Measurements from ENCODE around the gene TSPAN15.

GRCh38 chr10:69506487-69506833, 55.2 kb downstream of the TSPAN15 start:
- TF ChIP-seq, protein P1, sequence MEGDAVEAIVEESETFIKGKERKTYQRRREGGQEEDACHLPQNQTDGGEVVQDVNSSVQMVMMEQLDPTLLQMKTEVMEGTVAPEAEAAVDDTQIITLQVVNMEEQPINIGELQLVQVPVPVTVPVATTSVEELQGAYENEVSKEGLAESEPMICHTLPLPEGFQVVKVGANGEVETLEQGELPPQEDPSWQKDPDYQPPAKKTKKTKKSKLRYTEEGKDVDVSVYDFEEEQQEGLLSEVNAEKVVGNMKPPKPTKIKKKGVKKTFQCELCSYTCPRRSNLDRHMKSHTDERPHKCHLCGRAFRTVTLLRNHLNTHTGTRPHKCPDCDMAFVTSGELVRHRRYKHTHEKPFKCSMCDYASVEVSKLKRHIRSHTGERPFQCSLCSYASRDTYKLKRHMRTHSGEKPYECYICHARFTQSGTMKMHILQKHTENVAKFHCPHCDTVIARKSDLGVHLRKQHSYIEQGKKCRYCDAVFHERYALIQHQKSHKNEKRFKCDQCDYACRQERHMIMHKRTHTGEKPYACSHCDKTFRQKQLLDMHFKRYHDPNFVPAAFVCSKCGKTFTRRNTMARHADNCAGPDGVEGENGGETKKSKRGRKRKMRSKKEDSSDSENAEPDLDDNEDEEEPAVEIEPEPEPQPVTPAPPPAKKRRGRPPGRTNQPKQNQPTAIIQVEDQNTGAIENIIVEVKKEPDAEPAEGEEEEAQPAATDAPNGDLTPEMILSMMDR (conservative IDR thresholded peaks at IDR 0.05 in 1 of 2, IDR thresholded peaks at IDR 0.05 in 1 of 2; ENCODE audit: low read depth in 1 of 2, low read length in 2 of 2): no peak
- no peak for TF ChIP-seq EZH2 (IDR thresholded peaks at IDR 0.05; ENCODE audit: low read length, missing control alignments)
